ENCODE results near the gene SMYD5. TPM values are rescaled to one million over a fixed set of nuclear protein-coding genes. Genes with fewer than 3 reads are reported as not detected.

SMYD5 gene
- total RNA-seq, 1 donor: 17.4 TPM

DNA sequence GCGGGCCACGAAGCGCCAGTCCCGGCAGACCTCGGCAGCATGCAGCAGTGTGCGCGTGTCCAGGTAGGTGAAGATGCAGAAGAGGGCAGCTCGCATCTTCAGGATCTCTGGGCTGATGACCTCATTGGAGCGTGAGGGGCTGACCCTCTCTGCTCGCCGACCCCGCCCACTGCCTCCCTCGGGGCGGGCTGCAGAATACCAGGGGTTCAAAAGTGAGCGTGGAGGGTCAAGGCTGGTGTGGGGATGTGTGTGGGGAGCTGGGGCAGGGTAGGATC lies 50.2 kb downstream of the SMYD5 start:
- H4K20me1 ChIP-seq (ENCODE audit: insufficient read depth, low read length): no peaks in the 10 kb centered on the region
- H3K36me3 ChIP-seq (ENCODE audit: insufficient read depth, low read length): no peaks in the 10 kb centered on the region
- no peaks in the 10 kb centered on the region for H3K79me2 ChIP-seq (ENCODE audit: insufficient read depth, low read length)
- H3K27me3 ChIP-seq (ENCODE audit: insufficient read depth, low read length): peaks cover 24% of the 10 kb centered on the region
- H2AFZ ChIP-seq (ENCODE audit: low read length): no peak overlapping the region
- no peak overlapping the region for H3K4me2 ChIP-seq (ENCODE audit: insufficient read depth, low read length)
- TF ChIP-seq CTCF (IDR thresholded peaks at IDR 0.05; ENCODE audit: extremely low read depth, low read depth, low read length): no peak
- no peak overlapping the region for H3K27ac ChIP-seq (ENCODE audit: low read depth, low read length)
- no peaks in the 10 kb centered on the region for H3K4me1 ChIP-seq (ENCODE audit: insufficient read depth, low read length)
- DNase-seq (ENCODE audit: insufficient read length, low spot score, missing footprints): no peak
- H3K9me3 ChIP-seq (ENCODE audit: low read depth, low read length): no peaks in the 10 kb centered on the region
- H3K4me3 ChIP-seq (ENCODE audit: insufficient read depth, low read length): no peak overlapping the region

DNA sequence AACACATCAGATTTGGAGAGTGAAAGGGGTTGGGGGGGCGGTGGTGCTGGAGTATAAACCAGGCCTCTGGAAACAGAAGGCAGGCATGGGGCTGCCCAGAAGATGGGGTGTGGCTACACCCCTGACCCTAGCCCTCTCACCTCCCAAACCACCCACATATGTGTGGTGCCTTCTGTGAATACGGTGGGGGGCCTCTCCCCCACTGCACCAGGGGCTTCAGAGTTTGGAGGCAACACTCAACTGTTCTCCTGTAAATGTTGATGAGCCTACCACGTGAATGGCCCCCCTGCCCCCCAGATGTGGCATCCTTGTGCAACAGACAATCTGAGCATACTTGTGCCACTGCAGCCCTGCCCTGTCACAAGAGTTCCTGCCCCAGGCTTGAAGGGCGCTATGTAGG lies 50.7 kb downstream of the SMYD5 start:
- Histone ChIP-seq H3K4me3 (ENCODE audit: insufficient read depth, low read length) (no peak overlapping the region), H4K20me1 (ENCODE audit: insufficient read depth, low read length) (no peaks in the 10 kb centered on the region), H3K27me3 (ENCODE audit: insufficient read depth, low read length) (peaks cover 27% of the 10 kb centered on the region), H2AFZ (ENCODE audit: low read length) (no peak overlapping the region), H3K9me3 (ENCODE audit: low read depth, low read length) (no peaks in the 10 kb centered on the region), H3K36me3 (ENCODE audit: insufficient read depth, low read length) (no peaks in the 10 kb centered on the region), H3K4me2 (ENCODE audit: insufficient read depth, low read length) (no peak overlapping the region), H3K27ac (ENCODE audit: low read depth, low read length) (no peak overlapping the region), H3K79me2 (ENCODE audit: insufficient read depth, low read length) (no peaks in the 10 kb centered on the region), H3K4me1 (ENCODE audit: insufficient read depth, low read length) (no peaks in the 10 kb centered on the region)
- TF ChIP-seq CTCF (IDR thresholded peaks at IDR 0.05; ENCODE audit: extremely low read depth, low read depth, low read length): no peak
- peak; percentile 57 for DNase-seq (ENCODE audit: insufficient read length, low spot score, missing footprints)

- Histone ChIP-seq H2AFZ (ENCODE audit: low read length) (no peak overlapping the region), H3K79me2 (ENCODE audit: insufficient read depth, low read length) (no peaks in the 10 kb centered on the region), H3K27me3 (ENCODE audit: insufficient read depth, low read length) (peaks cover 34% of the 10 kb centered on the region), H3K4me3 (ENCODE audit: insufficient read depth, low read length) (no peak overlapping the region), H3K9me3 (ENCODE audit: low read depth, low read length) (no peaks in the 10 kb centered on the region), H3K27ac (ENCODE audit: low read depth, low read length) (no peak overlapping the region), H3K4me1 (ENCODE audit: insufficient read depth, low read length) (no peaks in the 10 kb centered on the region), H3K36me3 (ENCODE audit: insufficient read depth, low read length) (no peaks in the 10 kb centered on the region), H4K20me1 (ENCODE audit: insufficient read depth, low read length) (no peaks in the 10 kb centered on the region), H3K4me2 (ENCODE audit: insufficient read depth, low read length) (no peak overlapping the region)
- DNase-seq (ENCODE audit: insufficient read length, low spot score, missing footprints): peak; percentile 62
- no peak for TF ChIP-seq CTCF (IDR thresholded peaks at IDR 0.05; ENCODE audit: extremely low read depth, low read depth, low read length)
Measured at GRCh38 chr2:73265298-73266060, 51.4 kb downstream of the SMYD5 start.

GRCh38 chr2:73266061-73266901 lies 52.2 kb downstream of the SMYD5 start:
- TF ChIP-seq CTCF (IDR thresholded peaks at IDR 0.05; ENCODE audit: extremely low read depth, low read depth, low read length): no peak
- Histone ChIP-seq H3K4me2 (ENCODE audit: insufficient read depth, low read length) (no peak overlapping the region), H3K27me3 (ENCODE audit: insufficient read depth, low read length) (peaks cover 42% of the 10 kb centered on the region), H3K4me1 (ENCODE audit: insufficient read depth, low read length) (no peaks in the 10 kb centered on the region), H3K36me3 (ENCODE audit: insufficient read depth, low read length) (no peaks in the 10 kb centered on the region), H4K20me1 (ENCODE audit: insufficient read depth, low read length) (no peaks in the 10 kb centered on the region), H2AFZ (ENCODE audit: low read length) (no peak overlapping the region), H3K9me3 (ENCODE audit: low read depth, low read length) (no peaks in the 10 kb centered on the region), H3K27ac (ENCODE audit: low read depth, low read length) (no peak overlapping the region), H3K79me2 (ENCODE audit: insufficient read depth, low read length) (no peaks in the 10 kb centered on the region), H3K4me3 (ENCODE audit: insufficient read depth, low read length) (no peak overlapping the region)
- DNase-seq (ENCODE audit: insufficient read length, low spot score, missing footprints): peak; percentile 82
